HG03432 (cell line): ENCODE data around the gene TRAPPC12.
"Not testable (repeated sequence)": the region's sequence is repeated elsewhere in the genome, so short reads cannot be mapped to it uniquely, and the experiment has no call there.

Experiments used
- ATAC-seq: cut with Tn5 transposase; IDR thresholded peaks from one replicate; pipeline ENCODE4 v1.9.1; 2021; ENCODE audit warnings: mild to moderate bottlenecking, moderate library complexity; ENCODE audit not compliant: unreplicated experiment

TRAPPC12 gene

GRCh38 chr2:3379647-3380534 lies at the start of gene TRAPPC12:
TSS of gene TRAPPC12 (plus strand) at chr2:3379694. CDS start at chr2:3387624, 7,930 bp downstream.
- peak; percentile 78 for ATAC-seq

DNA sequence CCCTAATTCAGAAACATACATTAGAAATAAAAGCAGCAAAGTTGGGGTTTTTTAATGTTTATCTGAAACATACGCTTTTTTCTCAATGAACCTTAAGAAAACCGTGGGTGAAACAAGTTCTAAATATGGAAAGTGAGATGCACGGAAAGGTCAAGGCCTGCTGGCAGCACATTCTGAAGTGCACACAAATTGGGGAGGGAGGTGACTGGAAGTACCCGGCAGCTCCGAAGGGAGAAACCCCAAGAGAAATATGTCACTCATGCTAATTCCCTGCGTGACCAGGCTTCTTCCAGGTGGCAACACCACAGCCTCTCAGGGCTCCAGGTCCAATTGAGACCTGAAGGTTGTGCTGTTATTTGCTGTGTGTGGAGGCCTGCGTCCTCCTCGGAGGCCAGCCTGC lies 47.4 kb upstream of the TRAPPC12 start:
- no peak for ATAC-seq

DNA sequence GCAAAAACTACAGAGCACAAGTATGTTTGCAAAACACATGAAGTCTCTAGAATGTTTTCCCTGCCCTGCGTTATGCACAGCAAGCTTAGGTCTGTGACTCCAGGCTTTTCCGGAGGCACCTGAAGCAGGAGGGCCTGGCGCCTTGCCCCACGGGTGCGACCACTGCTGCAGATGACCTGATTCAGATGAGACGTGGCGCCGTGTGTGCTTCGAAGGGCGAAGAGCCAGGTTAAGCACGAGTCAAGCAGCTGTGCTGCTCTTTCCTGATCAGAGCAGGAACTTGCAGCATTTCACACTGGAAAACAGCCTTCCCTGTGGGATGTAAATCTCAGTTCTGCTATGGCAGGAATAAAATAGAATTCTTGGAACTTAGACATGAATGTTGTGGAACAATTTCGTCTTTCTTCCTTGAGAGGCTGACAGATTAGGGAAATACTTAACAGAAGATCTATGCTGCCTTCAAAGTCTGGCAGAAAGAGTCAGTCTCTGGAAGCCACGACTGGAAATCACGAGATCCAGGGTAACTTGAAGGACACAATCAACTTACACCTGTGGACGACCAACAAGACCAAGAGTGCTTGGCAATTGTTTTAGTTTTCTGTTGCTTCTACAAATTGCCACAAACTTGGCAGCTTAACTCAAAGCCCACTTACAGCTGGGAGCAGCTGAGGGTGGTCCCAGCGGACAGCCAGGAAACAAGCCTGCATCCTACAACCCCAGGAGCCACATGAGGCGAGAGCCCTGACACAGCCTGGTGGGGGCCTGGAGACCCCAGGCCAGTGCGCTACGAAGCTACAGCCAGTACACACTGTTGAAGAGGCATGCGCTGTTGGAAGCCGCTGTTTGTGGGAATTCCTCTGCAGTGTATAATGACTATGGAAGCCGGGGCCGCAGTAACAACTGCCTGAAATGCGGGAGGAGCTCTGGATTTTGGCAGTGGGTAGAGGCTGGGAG lies 44.8 kb upstream of the TRAPPC12 start:
- ATAC-seq: no peak

GRCh38 chr2:3336844-3337243 lies 42.6 kb upstream of the TRAPPC12 start:
- no peak for ATAC-seq

DNA sequence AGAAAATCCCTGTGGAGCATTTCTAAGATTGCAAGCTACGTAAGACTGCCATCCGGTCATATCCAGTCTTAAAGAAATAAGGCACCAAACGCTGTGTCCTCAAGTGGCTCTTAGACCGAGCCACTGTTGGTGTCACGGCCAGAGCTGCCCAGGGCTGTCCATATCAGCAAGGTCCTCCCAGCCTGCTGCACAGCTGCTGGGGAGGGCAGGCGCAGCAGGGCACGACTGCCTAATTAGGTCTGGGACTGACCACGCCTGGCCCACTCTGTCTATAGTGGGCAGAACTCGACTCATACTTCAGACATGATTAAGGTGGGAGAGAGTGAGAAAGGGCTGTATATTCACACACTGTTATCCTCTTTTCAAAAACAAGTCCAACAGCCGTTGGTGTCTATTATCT lies 41.2 kb upstream of the TRAPPC12 start:
- no peak for ATAC-seq

- no peak for ATAC-seq
Observed at GRCh38 chr2:3340144-3340543, 39.4 kb upstream of the TRAPPC12 start.

DNA sequence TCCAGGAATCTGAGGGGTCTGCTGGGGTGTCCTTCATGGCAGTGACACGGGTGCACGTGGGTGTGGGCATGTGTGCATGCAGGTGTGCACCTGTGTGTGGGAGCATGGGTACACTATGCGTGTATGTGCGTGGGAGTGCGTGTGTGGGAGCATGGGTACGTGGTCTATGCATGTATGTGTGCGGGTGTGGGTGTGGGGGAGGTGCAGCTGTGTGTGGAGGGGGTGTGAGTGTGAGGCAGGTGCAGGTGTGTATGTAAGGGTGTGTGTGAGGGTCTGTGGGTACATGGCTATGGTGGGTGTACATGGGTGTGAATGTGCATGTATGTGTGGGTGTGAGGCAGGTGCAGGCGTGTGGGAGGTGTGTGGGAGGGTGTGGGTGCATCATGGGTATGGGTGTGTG lies 38.2 kb upstream of the TRAPPC12 start:
- no peak for ATAC-seq

DNA sequence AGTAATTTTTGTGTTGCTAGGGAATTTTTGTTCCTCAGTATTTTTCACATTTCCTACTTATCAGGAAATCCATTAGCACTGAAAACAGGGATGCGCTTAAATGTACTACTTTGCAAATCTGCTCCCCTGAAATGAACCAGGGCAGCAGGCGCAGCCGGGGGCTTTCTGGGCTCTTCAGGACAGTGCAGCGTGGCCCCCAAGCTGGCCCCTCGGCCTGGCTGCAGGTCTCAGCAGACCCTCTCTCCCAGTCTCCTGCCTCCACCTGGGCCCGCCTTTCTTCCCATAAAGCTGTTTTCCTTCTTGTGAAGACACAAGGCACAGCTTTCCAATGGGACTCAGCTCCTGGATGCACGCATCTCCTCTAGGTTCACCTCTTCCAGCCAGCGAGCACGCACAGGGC lies 37.2 kb upstream of the TRAPPC12 start:
- ATAC-seq: no peak

GRCh38 chr2:3343012-3343411 lies 36.5 kb upstream of the TRAPPC12 start:
- no peak for ATAC-seq

GRCh38 chr2:3344897-3345296 lies 34.6 kb upstream of the TRAPPC12 start:
- no peak for ATAC-seq

DNA sequence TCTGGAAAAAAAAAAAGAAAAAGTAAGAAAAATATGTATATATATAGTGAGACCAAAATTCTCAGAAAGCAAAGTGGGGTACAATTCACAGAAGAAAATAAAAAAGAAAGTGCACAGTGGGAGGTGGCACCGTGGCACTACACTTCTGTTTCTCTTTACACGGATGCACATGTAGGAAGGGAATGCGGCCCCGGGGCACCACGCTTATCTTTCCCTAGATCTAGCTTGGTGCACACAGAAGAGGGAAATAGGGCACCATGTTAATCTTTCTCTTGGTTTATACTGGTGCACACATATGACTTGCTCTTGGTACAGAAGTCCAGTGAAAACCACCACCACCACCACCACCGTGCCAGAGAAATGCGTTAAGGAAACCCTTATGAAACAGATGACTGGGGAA lies 33.9 kb upstream of the TRAPPC12 start:
- no peak for ATAC-seq

GRCh38 chr2:3348767-3349166 lies 30.7 kb upstream of the TRAPPC12 start:
- ATAC-seq: no peak

DNA sequence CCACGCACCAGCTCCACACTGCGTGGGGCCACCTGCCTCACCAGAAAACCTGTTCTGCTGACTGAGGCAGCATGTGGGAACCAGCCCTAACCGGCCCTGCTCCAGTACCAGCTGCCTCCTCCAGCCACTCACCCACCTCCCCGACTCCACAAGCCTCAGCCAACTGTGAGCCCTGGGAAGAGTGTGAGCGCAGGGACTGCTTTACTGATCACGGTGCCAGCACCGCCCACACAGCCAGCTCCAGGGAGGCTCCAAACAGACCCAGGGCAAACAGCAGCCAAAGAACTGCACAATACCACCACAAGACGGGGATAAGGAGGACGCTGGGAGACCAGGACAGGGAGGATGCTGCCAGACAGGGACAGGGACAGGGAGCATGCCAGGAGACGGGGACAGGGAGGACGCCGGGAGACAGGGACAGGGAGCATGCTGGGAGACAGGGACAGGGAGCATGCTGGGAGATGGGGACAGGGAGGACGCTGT lies 30.2 kb upstream of the TRAPPC12 start:
- no peak for ATAC-seq

DNA sequence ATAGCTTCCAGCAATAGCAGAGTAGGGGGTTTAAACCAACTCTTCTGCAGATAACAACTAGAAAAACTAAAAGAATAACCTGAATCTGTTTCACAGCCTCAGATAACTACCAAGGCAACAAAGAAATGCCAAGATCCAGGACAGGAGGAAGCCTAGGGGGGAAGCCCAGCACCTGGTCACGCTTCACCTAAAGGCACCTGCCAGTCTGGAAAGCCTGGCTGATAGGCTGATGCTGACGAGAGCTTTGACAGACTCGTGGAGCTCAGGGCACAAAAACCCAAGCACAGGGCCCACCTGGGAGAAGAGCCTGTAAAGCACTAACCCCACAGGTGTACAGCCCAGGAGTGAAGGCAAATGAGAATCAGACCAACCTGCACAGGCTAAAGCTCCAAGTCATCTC lies 24.5 kb upstream of the TRAPPC12 start:
- ATAC-seq: no peak

GRCh38 chr2:3355951-3356569 lies 23.4 kb upstream of the TRAPPC12 start:
- ATAC-seq: no peak

DNA sequence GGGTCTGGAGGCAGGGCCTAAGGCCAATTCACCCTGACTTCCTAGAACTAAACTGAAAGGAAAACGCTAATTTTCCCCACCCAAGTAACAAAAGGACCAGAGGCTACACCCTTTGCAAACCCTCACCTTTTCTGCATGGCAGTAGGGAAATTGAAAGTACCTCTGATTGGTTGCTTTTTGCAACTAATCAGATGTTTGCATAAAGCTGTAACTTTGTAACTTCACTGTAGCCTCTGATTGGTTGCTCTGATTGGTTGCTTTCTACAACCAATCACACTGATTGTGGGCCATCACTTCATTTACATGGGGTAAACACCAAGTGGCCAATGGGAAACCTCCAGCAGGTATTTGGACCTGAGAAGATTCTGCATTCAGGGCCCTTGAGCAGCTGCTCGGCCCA lies 22.7 kb upstream of the TRAPPC12 start:
- ATAC-seq: no peak

DNA sequence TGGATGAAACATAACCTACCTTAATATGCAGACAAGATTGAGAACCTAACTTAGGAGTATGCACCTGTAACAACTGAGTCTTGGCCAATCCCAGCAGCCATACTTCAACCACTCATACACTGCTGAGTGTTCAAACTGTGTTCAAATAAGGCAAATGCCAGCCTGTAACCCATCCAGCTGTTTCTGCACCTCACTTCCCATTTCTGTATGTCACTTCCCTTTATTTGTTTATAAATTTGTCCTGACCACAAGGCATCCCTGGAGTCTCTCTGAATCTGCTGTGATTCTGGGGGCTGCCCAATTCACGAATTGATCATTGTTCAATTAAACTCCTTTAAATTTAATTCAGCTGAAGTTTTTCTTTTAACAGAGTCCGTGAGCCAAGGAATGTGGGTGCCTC lies 22.0 kb upstream of the TRAPPC12 start:
- ATAC-seq: not testable (repeated sequence)

DNA sequence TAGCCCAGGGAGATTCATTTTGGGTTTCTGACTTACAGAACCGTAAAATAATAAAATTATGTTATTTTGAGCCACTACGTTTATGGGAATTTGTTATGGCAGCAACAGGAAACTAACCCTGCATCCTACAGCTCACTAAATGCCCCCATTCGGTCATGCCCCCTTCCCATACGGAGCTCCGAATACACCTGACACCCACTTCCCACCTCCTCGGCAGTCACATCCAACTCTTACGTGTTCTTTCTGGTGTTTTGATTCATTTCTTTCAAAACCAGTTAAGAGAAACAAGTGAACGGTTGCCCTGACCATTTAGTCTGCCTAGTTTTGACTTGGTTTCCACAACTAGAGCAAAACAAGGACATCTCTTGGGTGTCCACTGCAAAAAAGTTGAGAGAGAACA lies 21.6 kb upstream of the TRAPPC12 start:
- ATAC-seq: no peak

- ATAC-seq: no peak
Observed at GRCh38 chr2:3361518-3362389, 17.7 kb upstream of the TRAPPC12 start.

DNA sequence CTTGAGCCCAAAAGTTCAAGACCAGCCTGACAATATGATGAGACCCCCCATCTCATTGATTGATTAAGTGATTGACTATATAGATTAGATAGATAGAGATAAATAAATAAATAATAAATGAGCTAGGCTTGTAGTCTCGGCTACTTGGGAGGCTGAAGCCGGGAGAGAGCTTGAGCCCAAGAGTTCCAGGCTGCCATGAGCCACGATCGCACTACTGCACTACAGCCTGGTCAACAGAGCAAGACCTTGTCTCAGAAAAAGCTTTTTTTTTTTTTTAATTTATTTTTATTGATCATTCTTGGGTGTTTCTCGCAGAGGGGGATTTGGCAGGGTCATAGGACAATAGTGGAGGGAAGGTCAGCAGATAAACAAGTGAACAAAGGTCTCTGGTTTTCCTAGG lies 14.3 kb upstream of the TRAPPC12 start:
- ATAC-seq: no peak
